Measurements from ENCODE around the gene FYCO1. TPM values are rescaled to one million over a fixed set of nuclear protein-coding genes. Genes with fewer than 3 reads are reported as not detected.

Gene FYCO1
- total and polyA plus RNA-seq, 10 of the 15 experiments (the other 5 are each of a cell fraction or from before 2014, with no cell fraction given), result 1.5 to 8.4 (median 6.5) TPM

DNA sequence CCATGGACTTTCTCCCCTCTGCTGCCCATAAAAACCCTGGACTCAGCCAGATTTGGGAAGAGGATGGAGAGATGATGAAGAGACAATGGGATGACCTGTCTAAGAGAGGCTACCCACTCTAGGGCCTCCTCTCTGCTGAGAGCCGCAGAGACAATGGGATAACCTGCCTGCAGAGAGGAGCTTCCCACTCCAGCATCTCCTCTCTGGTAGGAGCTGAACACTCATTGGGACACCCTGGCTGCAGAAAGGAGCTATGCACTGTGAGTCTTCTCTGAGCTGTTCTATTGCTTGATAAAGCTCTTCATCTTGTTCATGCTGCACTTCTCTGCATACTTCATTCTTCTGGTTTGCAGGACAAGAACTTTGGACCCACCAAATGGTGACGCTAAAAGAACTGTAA lies 36.1 kb upstream of the FYCO1 start (continued):
- no peak for TF ChIP-seq RELB (IDR thresholded peaks at IDR 0.05; ENCODE audit: low read depth)

GRCh38 chr3:46031269-46031668 lies 35.6 kb upstream of the FYCO1 start:
- ATAC-seq (no peak), DNase-seq (ENCODE audit: low read depth, low spot score) (no peak), FAIRE-seq (no peak)
- Histone ChIP-seq H3K27ac (ENCODE audit: control insufficient read depth, insufficient read depth) (no peak overlapping the region), H3K79me2 (ENCODE audit: control insufficient read depth, insufficient read depth, low read length) (no peaks in the 10 kb centered on the region), H3K4me3 (no peak overlapping the region), H3K27me3 (replicated peaks in 1 of 2; ENCODE audit: control insufficient read depth in 2 of 2, insufficient read depth in 2 of 2, low read length in 1 of 2) (no peaks in the 10 kb centered on the region), H3K9me3 (replicated peaks; ENCODE audit: control insufficient read depth, insufficient read depth, low read length) (peaks cover 12% of the 10 kb centered on the region), H3K36me3 (ENCODE audit: control insufficient read depth in 2 of 2, insufficient read depth in 2 of 2, low read length in 1 of 2) (no peaks in the 10 kb centered on the region), H3K4me2 (ENCODE audit: control insufficient read depth, insufficient read depth) (no peak overlapping the region), H4K20me1 (ENCODE audit: control insufficient read depth, insufficient read depth) (no peaks in the 10 kb centered on the region), H3K9ac (ENCODE audit: control insufficient read depth, insufficient read depth, low read length) (no peak overlapping the region), H3K4me1 (ENCODE audit: control insufficient read depth, insufficient read depth, low read length) (peaks cover 19% of the 10 kb centered on the region), H2AFZ (ENCODE audit: control insufficient read depth, low read depth, low read length) (no peak overlapping the region)
- WGBS (ENCODE audit: insufficient coverage, insufficient replicate concordance, low lambda C conversion rate, missing lambda C conversion rate), result 65% methylated on average over 4 of the region's 4 CpGs
- intact Hi-C loops (cut with micrococcal nuclease; ENCODE audit: unreplicated experiment), result no loop called here
- CTCF ChIA-PET, result interaction anchor here (0.7 to 1.4 kb wide), 3 partner anchors 51 to 102 kb away, joined by 3 to 4 read pairs (median 3); no protein-coding TSS in a partner anchor
- BruUV-seq (replicated peaks), result no TSS peak
- POLR2A ChIA-PET, result no interaction called here
- RAD21 ChIA-PET (ENCODE audit: unreplicated experiment), result interaction anchor here (0.6 to 2.5 kb wide), 3 partner anchors 26 to 116 kb away, joined by 3 to 10 read pairs (median 3); no protein-coding TSS in a partner anchor
- SMC1A ChIA-PET (ENCODE audit: uncharacterized antibody, unreplicated experiment), result interaction anchor here (0.7 to 1.1 kb wide), 7 partner anchors 9 to 73 kb away, joined by 3 read pairs; no protein-coding TSS in a partner anchor
- in situ Hi-C loops (cut with MboI), result no loop called here
- TF ChIP-seq MTA3 (IDR thresholded peaks at IDR 0.05; ENCODE audit: borderline replicate concordance, low read length) (no peak), PKNOX1 (IDR thresholded peaks at IDR 0.05) (no peak), SIX5 (IDR thresholded peaks at IDR 0.05; ENCODE audit: low read depth, low read length, severe bottlenecking) (no peak), PAX8 (IDR thresholded peaks at IDR 0.05) (no peak), IKZF1 (conservative IDR thresholded peaks at IDR 0.05) (no peak), CBX3 (IDR thresholded peaks at IDR 0.05; ENCODE audit: borderline replicate concordance, low read depth) (no peak), E4F1 (IDR thresholded peaks at IDR 0.05; ENCODE audit: borderline replicate concordance, partially characterized antibody) (no peak), ZNF622 (IDR thresholded peaks at IDR 0.05) (no peak), SP1 (IDR thresholded peaks at IDR 0.05; ENCODE audit: low read depth, low read length) (no peak), ZNF274 (IDR thresholded peaks at IDR 0.05; ENCODE audit: insufficient read depth, insufficient read length) (no peak), CREM (IDR thresholded peaks at IDR 0.05; ENCODE audit: low read depth) (no peak)
- TF ChIP-seq, protein P1, sequence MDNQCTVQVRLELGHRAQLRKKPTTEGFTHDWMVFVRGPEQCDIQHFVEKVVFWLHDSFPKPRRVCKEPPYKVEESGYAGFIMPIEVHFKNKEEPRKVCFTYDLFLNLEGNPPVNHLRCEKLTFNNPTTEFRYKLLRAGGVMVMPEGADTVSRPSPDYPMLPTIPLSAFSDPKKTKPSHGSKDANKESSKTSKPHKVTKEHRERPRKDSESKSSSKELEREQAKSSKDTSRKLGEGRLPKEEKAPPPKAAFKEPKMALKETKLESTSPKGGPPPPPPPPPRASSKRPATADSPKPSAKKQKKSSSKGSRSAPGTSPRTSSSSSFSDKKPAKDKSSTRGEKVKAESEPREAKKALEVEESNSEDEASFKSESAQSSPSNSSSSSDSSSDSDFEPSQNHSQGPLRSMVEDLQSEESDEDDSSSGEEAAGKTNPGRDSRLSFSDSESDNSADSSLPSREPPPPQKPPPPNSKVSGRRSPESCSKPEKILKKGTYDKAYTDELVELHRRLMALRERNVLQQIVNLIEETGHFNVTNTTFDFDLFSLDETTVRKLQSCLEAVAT (IDR thresholded peaks at IDR 0.05), result no peak
- TF ChIP-seq, protein P2, sequence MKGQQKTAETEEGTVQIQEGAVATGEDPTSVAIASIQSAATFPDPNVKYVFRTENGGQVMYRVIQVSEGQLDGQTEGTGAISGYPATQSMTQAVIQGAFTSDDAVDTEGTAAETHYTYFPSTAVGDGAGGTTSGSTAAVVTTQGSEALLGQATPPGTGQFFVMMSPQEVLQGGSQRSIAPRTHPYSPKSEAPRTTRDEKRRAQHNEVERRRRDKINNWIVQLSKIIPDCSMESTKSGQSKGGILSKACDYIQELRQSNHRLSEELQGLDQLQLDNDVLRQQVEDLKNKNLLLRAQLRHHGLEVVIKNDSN (IDR thresholded peaks at IDR 0.05; ENCODE audit: borderline replicate concordance, extremely low read length, insufficient read depth, low read depth, low read length), result no peak

All from GM12878 (cell line).